IPS DF 6.9 (cell line): ENCODE results near the gene CALCOCO1.

ENCODE experiments used
- DNase-seq: peaks from one replicate; pipeline ENCODE4 v3.0.0-alpha.2; 2013; ENCODE audit warnings: low read depth, low spot score
- H3K27ac ChIP-seq: one replicate; pipeline ENCODE4 v1.5.1; 2013; ENCODE audit warnings: low read length, control low read depth
- H3K27me3 ChIP-seq: 2 replicates; pipeline ENCODE4 v1.6.1; 2013; ENCODE audit warnings: mild to moderate bottlenecking, low read length; ENCODE audit not compliant: control insufficient read depth, insufficient read depth
- H3K36me3 ChIP-seq: 2 replicates; pipeline ENCODE4 v1.6.1; 2013; ENCODE audit warnings: low read length; ENCODE audit not compliant: control insufficient read depth, insufficient read depth
- H3K4me1 ChIP-seq: 2 replicates; pipeline ENCODE4 v1.6.1; 2013; ENCODE audit warnings: low read length; ENCODE audit not compliant: control insufficient read depth, insufficient read depth
- H3K4me3 ChIP-seq: 2 replicates; pipeline ENCODE4 v1.5.1; 2013; ENCODE audit warnings: mild to moderate bottlenecking, low read length
- H3K9me3 ChIP-seq: 2 replicates; pipeline ENCODE4 v1.6.1; 2013; ENCODE audit warnings: low read length, inconsistent platforms; ENCODE audit not compliant: control insufficient read depth, insufficient read depth
- WGBS: extraction: QIAGEN DNeasy Blood & Tissue Kit; methylation state at CpG from one replicate; pipeline ENCODE4 v1.1.7; 2013; ENCODE audit warnings: mixed read lengths, missing lambda C conversion rate; ENCODE audit not compliant: insufficient read length, insufficient coverage; 5-methylcytosine and 5-hydroxymethylcytosine counted together

The CALCOCO1 gene

GRCh38 chr12:53717319-53717718 lies 9.9 kb downstream of the CALCOCO1 start:
- no peaks in the 10 kb centered on the region for H3K4me1 ChIP-seq
- WGBS, result no CpG with 5 or more reads among the region's 5 CpGs
- H3K27ac ChIP-seq, result no peak overlapping the region

GRCh38 chr12:53714004-53714403 lies 13.2 kb downstream of the CALCOCO1 start:
- no peak for DNase-seq
- Histone ChIP-seq H3K9me3 (no peaks in the 10 kb centered on the region), H3K4me1 (no peaks in the 10 kb centered on the region), H3K27ac (no peak overlapping the region), H3K4me3 (no peak overlapping the region), H3K27me3 (no peaks in the 10 kb centered on the region), H3K36me3 (no peaks in the 10 kb centered on the region)
- WGBS, result no CpG with 5 or more reads among the region's 4 CpGs

More at GRCh38 chr12:53717319-53717718, 9.9 kb downstream of the CALCOCO1 start:
- Histone ChIP-seq H3K9me3 (no peaks in the 10 kb centered on the region), H3K27me3 (no peaks in the 10 kb centered on the region), H3K36me3 (no peaks in the 10 kb centered on the region), H3K4me3 (no peak overlapping the region)
- DNase-seq, result no peak

GRCh38 chr12:53713516-53713915 lies 13.7 kb downstream of the CALCOCO1 start:
- Histone ChIP-seq H3K9me3 (no peaks in the 10 kb centered on the region), H3K27ac (no peak overlapping the region), H3K4me3 (no peak overlapping the region), H3K27me3 (no peaks in the 10 kb centered on the region), H3K4me1 (no peaks in the 10 kb centered on the region), H3K36me3 (no peaks in the 10 kb centered on the region)
- DNase-seq, result no peak
- WGBS, result no CpG with 5 or more reads among the region's 9 CpGs

GRCh38 chr12:53712059-53712643 lies 15.1 kb downstream of the CALCOCO1 start:
- Histone ChIP-seq H3K27me3 (no peaks in the 10 kb centered on the region), H3K4me3 (no peak overlapping the region), H3K4me1 (no peaks in the 10 kb centered on the region), H3K36me3 (no peaks in the 10 kb centered on the region), H3K9me3 (no peaks in the 10 kb centered on the region), H3K27ac (no peak overlapping the region)
- no CpG with 5 or more reads among the region's 8 CpGs for WGBS
- DNase-seq, result no peak

- H3K9me3 ChIP-seq, result no peaks in the 10 kb centered on the region
- H3K36me3 ChIP-seq, result no peaks in the 10 kb centered on the region
- H3K27me3 ChIP-seq, result no peaks in the 10 kb centered on the region
- H3K27ac ChIP-seq, result no peak overlapping the region
- H3K4me3 ChIP-seq, result no peak overlapping the region
- DNase-seq, result no peak
- no peaks in the 10 kb centered on the region for H3K4me1 ChIP-seq
- no CpG with 5 or more reads among the region's 6 CpGs for WGBS
Measured at GRCh38 chr12:53710091-53710490, 17.2 kb downstream of the CALCOCO1 start.

- Histone ChIP-seq H3K27ac (no peak overlapping the region), H3K4me1 (no peaks in the 10 kb centered on the region), H3K9me3 (no peaks in the 10 kb centered on the region), H3K36me3 (no peaks in the 10 kb centered on the region), H3K4me3 (no peak overlapping the region), H3K27me3 (no peaks in the 10 kb centered on the region)
- no peak for DNase-seq
- no CpG with 5 or more reads among the region's 4 CpGs for WGBS
Measured at GRCh38 chr12:53709671-53710070, 17.6 kb downstream of the CALCOCO1 start.

GRCh38 chr12:53706080-53706479 lies 21.2 kb downstream of the CALCOCO1 start:
- no CpG with 5 or more reads among the region's 1 CpG for WGBS
- H3K4me3 ChIP-seq, result no peak overlapping the region
- H3K4me1 ChIP-seq, result no peaks in the 10 kb centered on the region
- no peaks in the 10 kb centered on the region for H3K9me3 ChIP-seq
- no peaks in the 10 kb centered on the region; the same call in 1 of the 2 replicates for H3K27me3 ChIP-seq
- no peaks in the 10 kb centered on the region for H3K36me3 ChIP-seq
- H3K27ac ChIP-seq, result no peak overlapping the region
- no peak for DNase-seq

- H3K4me1 ChIP-seq, result no peaks in the 10 kb centered on the region
- no peaks in the 10 kb centered on the region; the same call in 1 of the 2 replicates for H3K27me3 ChIP-seq
- WGBS, result no CpG with 5 or more reads among the region's 4 CpGs
- H3K9me3 ChIP-seq, result no peaks in the 10 kb centered on the region
- no peaks in the 10 kb centered on the region for H3K36me3 ChIP-seq
- DNase-seq, result no peak
- no peak overlapping the region for H3K4me3 ChIP-seq
- H3K27ac ChIP-seq, result no peak overlapping the region
Measured at GRCh38 chr12:53703756-53704155, 23.5 kb downstream of the CALCOCO1 start.

GRCh38 chr12:53701518-53702264 lies 25.6 kb downstream of the CALCOCO1 start:
- no peaks in the 10 kb centered on the region; the same call in 1 of the 2 replicates for H3K27me3 ChIP-seq
- H3K36me3 ChIP-seq, result no peaks in the 10 kb centered on the region
- DNase-seq, result peak; percentile 68
- H3K9me3 ChIP-seq, result no peaks in the 10 kb centered on the region
- H3K4me1 ChIP-seq, result no peaks in the 10 kb centered on the region
- H3K4me3 ChIP-seq, result no peak overlapping the region
- no peak overlapping the region for H3K27ac ChIP-seq
- no CpG with 5 or more reads among the region's 8 CpGs for whole genome bisulfite sequencing

- Histone ChIP-seq H3K27me3 (no peaks in the 10 kb centered on the region; the same call in 1 of the 2 replicates), H3K4me1 (no peaks in the 10 kb centered on the region), H3K9me3 (no peaks in the 10 kb centered on the region), H3K27ac (no peak overlapping the region), H3K36me3 (no peaks in the 10 kb centered on the region), H3K4me3 (no peak overlapping the region)
- no peak for DNase-seq
- WGBS, result no CpG with 5 or more reads among the region's 6 CpGs
Measured at GRCh38 chr12:53700567-53700966, 26.7 kb downstream of the CALCOCO1 start.

GRCh38 chr12:53699678-53700025 lies 27.6 kb downstream of the CALCOCO1 start:
- H3K9me3 ChIP-seq, result no peaks in the 10 kb centered on the region
- no CpG with 5 or more reads among the region's 5 CpGs for WGBS
- no peak overlapping the region for H3K4me3 ChIP-seq
- no peaks in the 10 kb centered on the region; the same call in 1 of the 2 replicates for H3K27me3 ChIP-seq
- H3K4me1 ChIP-seq, result peaks cover 2% of the 10 kb centered on the region; the same call in 1 of the 2 replicates
- H3K27ac ChIP-seq, result no peak overlapping the region
- no peak for DNase-seq
- no peaks in the 10 kb centered on the region for H3K36me3 ChIP-seq
